Measurements from ENCODE around the gene ERLEC1. TPM values are rescaled to one million over a fixed set of nuclear protein-coding genes. Genes with fewer than 3 reads are reported as not detected.

The ERLEC1 gene
- total RNA-seq, 1 donor from 2014 or later = 41.7 TPM

DNA sequence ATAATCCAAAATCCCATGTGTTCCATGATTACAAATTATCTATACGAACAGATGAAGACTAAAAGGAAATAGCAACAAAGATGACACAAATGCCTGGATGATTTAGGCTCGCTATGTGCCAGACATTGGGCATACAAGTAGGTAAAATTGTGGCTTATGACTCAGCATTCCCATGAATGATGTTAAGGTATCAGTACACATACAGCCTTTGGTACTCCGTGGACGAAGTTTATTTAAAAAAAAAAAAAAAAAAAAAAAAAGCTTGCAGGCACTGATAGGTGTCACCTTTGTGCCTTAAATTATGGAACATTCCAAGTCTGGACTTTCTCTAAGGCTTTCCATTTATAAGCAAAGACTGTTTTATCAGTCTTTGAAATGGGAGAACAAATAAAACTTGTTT lies 16.6 kb upstream of the ERLEC1 start:
- no peaks in the 10 kb centered on the region for H3K9me3 Mint-ChIP-seq
- H3K4me3 Mint-ChIP-seq = no peak overlapping the region

DNA sequence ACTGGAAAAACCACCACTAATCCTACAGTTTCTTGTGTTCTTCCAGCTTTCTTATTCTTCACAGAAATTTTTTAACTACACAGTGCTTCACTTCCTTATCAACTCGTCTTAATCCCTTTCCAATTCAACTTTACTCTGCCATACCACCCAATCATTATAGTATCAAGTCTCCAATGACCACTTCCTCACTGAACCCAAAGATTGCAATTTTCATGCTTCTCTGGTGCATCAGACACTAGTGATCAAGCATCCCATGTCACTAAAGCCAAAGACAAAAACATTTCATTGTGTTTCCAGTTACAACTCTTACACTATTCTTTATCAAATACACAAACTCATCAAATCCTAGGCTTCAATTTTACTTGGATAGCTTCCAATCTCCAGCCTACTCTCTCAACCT lies 9.7 kb upstream of the ERLEC1 start:
- no peaks in the 10 kb centered on the region for H3K27me3 Mint-ChIP-seq
- peaks cover 10% of the 10 kb centered on the region for H3K4me1 Mint-ChIP-seq (ENCODE audit: unreplicated experiment)
- TF ChIP-seq, protein P1, sequence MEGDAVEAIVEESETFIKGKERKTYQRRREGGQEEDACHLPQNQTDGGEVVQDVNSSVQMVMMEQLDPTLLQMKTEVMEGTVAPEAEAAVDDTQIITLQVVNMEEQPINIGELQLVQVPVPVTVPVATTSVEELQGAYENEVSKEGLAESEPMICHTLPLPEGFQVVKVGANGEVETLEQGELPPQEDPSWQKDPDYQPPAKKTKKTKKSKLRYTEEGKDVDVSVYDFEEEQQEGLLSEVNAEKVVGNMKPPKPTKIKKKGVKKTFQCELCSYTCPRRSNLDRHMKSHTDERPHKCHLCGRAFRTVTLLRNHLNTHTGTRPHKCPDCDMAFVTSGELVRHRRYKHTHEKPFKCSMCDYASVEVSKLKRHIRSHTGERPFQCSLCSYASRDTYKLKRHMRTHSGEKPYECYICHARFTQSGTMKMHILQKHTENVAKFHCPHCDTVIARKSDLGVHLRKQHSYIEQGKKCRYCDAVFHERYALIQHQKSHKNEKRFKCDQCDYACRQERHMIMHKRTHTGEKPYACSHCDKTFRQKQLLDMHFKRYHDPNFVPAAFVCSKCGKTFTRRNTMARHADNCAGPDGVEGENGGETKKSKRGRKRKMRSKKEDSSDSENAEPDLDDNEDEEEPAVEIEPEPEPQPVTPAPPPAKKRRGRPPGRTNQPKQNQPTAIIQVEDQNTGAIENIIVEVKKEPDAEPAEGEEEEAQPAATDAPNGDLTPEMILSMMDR (conservative IDR thresholded peaks at IDR 0.05) = no peak
- no peaks in the 10 kb centered on the region for H3K9me3 Mint-ChIP-seq
- peaks cover 32% of the 10 kb centered on the region for H3K36me3 Mint-ChIP-seq
- no peak overlapping the region for H3K27ac Mint-ChIP-seq
- no peak for DNase-seq (ENCODE audit: extremely low spot score, unreplicated experiment)
- H3K4me3 Mint-ChIP-seq = no peak overlapping the region

More for the DNA sequence above, 16.6 kb upstream of the ERLEC1 start:
- TF ChIP-seq, protein P1 (conservative IDR thresholded peaks at IDR 0.05) = no peak
- no peak for DNase-seq (ENCODE audit: extremely low spot score, unreplicated experiment)
- no peaks in the 10 kb centered on the region for H3K27me3 Mint-ChIP-seq
- H3K27ac Mint-ChIP-seq = no peak overlapping the region
- H3K4me1 Mint-ChIP-seq (ENCODE audit: unreplicated experiment) = peaks cover 17% of the 10 kb centered on the region
- H3K36me3 Mint-ChIP-seq = peaks cover 12% of the 10 kb centered on the region

DNA sequence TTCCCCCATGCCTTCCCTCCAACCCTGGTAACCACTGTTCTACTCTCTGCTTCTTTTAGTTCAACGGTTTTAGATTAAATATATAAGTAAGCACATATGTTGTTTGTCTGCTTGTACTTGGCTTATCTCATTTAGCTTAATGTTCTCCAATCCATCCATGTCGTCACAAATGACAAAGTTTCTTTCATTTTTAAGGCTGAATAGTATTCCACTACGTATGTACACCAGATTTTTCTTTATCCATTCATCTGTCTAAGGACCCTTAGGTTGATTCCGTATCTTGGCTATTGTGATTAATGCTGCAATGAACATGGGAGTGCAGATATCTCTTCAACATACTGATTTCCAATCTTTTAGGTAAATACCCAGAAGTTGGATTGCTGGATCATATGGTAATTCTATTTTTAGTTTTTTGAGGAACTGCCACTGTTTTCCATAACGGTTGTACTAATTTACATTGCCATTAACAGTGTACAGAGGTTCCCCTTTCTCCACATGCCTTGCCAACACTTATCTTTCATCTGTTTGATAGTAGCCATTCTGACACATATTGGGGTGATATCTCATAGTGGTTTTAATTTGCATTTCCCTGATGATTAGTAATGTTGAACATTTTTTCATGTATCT lies 8.2 kb upstream of the ERLEC1 start:
- H3K27me3 Mint-ChIP-seq = no peaks in the 10 kb centered on the region
- TF ChIP-seq, protein P1 (conservative IDR thresholded peaks at IDR 0.05) = no peak
- no peak overlapping the region for H3K4me3 Mint-ChIP-seq
- H3K36me3 Mint-ChIP-seq = peaks cover 29% of the 10 kb centered on the region
- H3K9me3 Mint-ChIP-seq = no peaks in the 10 kb centered on the region
- H3K4me1 Mint-ChIP-seq (ENCODE audit: unreplicated experiment) = peaks cover 18% of the 10 kb centered on the region
- no peak overlapping the region for H3K27ac Mint-ChIP-seq
- DNase-seq (ENCODE audit: extremely low spot score, unreplicated experiment) = no peak

DNA sequence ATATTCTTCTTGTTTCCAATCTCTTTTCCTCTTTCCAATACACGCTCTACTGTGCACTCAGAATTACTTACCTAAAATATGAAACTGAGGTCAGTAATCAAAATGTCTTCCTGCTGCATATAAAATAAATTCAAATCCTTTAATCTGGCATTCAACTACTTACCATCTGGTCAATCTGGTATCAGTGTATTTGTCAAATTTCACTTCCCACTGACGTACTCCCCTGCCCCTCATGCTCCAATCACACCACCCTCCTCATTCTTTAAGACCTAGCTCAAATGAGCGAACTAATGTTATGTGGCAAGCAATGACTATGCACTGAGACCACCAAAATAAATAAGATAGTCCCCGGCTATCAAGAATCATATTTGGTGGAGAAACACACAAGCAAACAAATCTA lies 6.8 kb upstream of the ERLEC1 start:
- TF ChIP-seq, protein P1 (conservative IDR thresholded peaks at IDR 0.05) = no peak
- H3K4me3 Mint-ChIP-seq = no peak overlapping the region
- DNase-seq (ENCODE audit: extremely low spot score, unreplicated experiment) = no peak
- H3K36me3 Mint-ChIP-seq = peaks cover 28% of the 10 kb centered on the region
- H3K27ac Mint-ChIP-seq = no peak overlapping the region
- no peaks in the 10 kb centered on the region for H3K9me3 Mint-ChIP-seq
- peaks cover 30% of the 10 kb centered on the region for H3K4me1 Mint-ChIP-seq (ENCODE audit: unreplicated experiment)
- no peaks in the 10 kb centered on the region for H3K27me3 Mint-ChIP-seq

DNA sequence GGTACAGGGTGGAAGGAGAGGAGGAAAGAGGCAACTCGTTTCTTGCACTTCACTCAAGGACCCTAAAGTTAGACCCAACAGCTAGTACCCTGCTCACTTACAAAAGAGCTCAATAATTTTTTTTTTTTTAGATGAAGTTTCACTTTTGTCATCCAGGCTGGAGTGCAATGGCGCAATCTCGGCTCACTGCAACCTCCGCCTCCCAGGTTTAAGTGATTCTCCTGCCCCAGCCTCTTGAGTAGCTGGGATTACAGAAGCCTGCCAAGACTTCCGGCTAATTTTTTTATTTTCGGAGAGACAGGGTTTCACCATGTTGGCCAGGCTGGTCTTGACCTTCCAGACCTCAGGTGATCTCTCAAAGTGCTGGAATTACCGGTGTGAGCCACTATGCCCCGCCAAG lies 4.2 kb upstream of the ERLEC1 start:
- TF ChIP-seq, protein P1 (conservative IDR thresholded peaks at IDR 0.05) = no peak
- Mint-ChIP-seq H3K27ac (no peak overlapping the region), H3K36me3 (peaks cover 24% of the 10 kb centered on the region), H3K4me1 (ENCODE audit: unreplicated experiment) (peaks cover 26% of the 10 kb centered on the region), H3K9me3 (no peaks in the 10 kb centered on the region), H3K4me3 (no peak overlapping the region), H3K27me3 (no peaks in the 10 kb centered on the region)
- no peak for DNase-seq (ENCODE audit: extremely low spot score, unreplicated experiment)
